Naive B cell (primary cell): ENCODE results near the gene PDPN. TPM values are rescaled to one million over a fixed set of nuclear protein-coding genes. Genes with fewer than 3 reads are reported as not detected.

Source experiments
- ATAC-seq, 2 donors: fragments of 150-1000 bp; cut with Tn5 transposase; 2 replicates each; pipeline ENCODE4 v1.10.0; 2021; ENCODE audit warnings: low read depth in 2 of 2, mild to moderate bottlenecking in 2 of 2, moderate library complexity in 2 of 2
- DNase-seq: peaks from one replicate; pipeline ENCODE4 v3.0.0; 2022
- H3K27ac Mint-ChIP-seq, 6 donors: one replicate each; pipeline ENCODE4 v1.8.0; 2020 to 2022; ENCODE audit warnings: mild to moderate bottlenecking in 6 of 6, mixed read lengths in 6 of 6, moderate library complexity in 5 of 6, inconsistent platforms in 2 of 6
- H3K27me3 Mint-ChIP-seq, 3 donors: one replicate each; pipeline ENCODE4 v1.8.0; 2021 to 2022; ENCODE audit warnings: mixed read lengths in 3 of 3, mild to moderate bottlenecking in 1 of 3
- H3K36me3 Mint-ChIP-seq, 2 donors: one replicate each; pipeline ENCODE4 v1.8.0; 2020 to 2022; ENCODE audit warnings: mixed read lengths in 2 of 2, inconsistent platforms in 1 of 2, mild to moderate bottlenecking in 1 of 2
- H3K4me1 Mint-ChIP-seq, 3 donors: one replicate each; pipeline ENCODE4 v1.8.0; 2020 to 2022; ENCODE audit warnings: mixed read lengths in 3 of 3, inconsistent platforms in 1 of 3, mild to moderate bottlenecking in 1 of 3, moderate library complexity in 1 of 3
- H3K4me3 Mint-ChIP-seq, 8 donors: one replicate each; pipeline ENCODE4 v1.8.0; 2020 to 2022; ENCODE audit warnings: mild to moderate bottlenecking in 8 of 8, mixed read lengths in 8 of 8, moderate library complexity in 8 of 8, inconsistent platforms in 2 of 8
- H3K9me3 Mint-ChIP-seq, 7 donors: one replicate each; pipeline ENCODE4 v1.8.0; 2020 to 2022; ENCODE audit warnings: mixed read lengths in 7 of 7, mild to moderate bottlenecking in 5 of 7, inconsistent platforms in 2 of 7, moderate library complexity in 1 of 7
- polyA plus RNA-seq, 6 donors: library from polyadenylated mRNA; unstranded; fragments of 300-500 nt; fragmentation: Illumina TruSeq; gene quantifications; one replicate each; pipeline ENCODE4 v1.2.3, GENCODE V29; 2021; ENCODE audit warnings: low read depth in 6 of 6

PDPN gene
- polyA plus RNA-seq, 6 donors from 2014 or later: not detected

- no peaks in the 10 kb centered on the region for H3K36me3 Mint-ChIP-seq
- H3K4me3 Mint-ChIP-seq: no peak overlapping the region
- no peaks in the 10 kb centered on the region for H3K4me1 Mint-ChIP-seq
- H3K9me3 Mint-ChIP-seq: peaks cover 0 to 2% (median 0%) of the 10 kb centered on the region in 7 donors
- no peak for DNase-seq
- H3K27me3 Mint-ChIP-seq: peaks cover 23 to 25% (median 24%) of the 10 kb centered on the region in 3 donors
- ATAC-seq: no peak
- H3K27ac Mint-ChIP-seq: no peak overlapping the region
Measured at GRCh38 chr1:13604721-13605120, 21.1 kb downstream of the PDPN start.

GRCh38 chr1:13605159-13605558 lies 21.5 kb downstream of the PDPN start:
- no peak for DNase-seq
- Mint-ChIP-seq H3K27ac (no peak overlapping the region), H3K9me3 (peaks cover 0 to 2% (median 0%) of the 10 kb centered on the region in 7 donors), H3K4me3 (no peak overlapping the region), H3K36me3 (no peaks in the 10 kb centered on the region), H3K27me3 (peaks cover 19 to 24% (median 22%) of the 10 kb centered on the region in 3 donors), H3K4me1 (no peaks in the 10 kb centered on the region)
- ATAC-seq: no peak

- DNase-seq (no peak), ATAC-seq (no peak)
- Mint-ChIP-seq H3K36me3 (no peaks in the 10 kb centered on the region), H3K4me3 (no peak overlapping the region), H3K9me3 (peaks cover 0 to 3% (median 0%) of the 10 kb centered on the region in 7 donors), H3K4me1 (no peaks in the 10 kb centered on the region), H3K27ac (no peak overlapping the region), H3K27me3 (peaks cover 17 to 24% (median 22%) of the 10 kb centered on the region in 3 donors)
Measured at GRCh38 chr1:13607002-13607401, 23.4 kb downstream of the PDPN start.

- peaks cover 23 to 50% (median 31%) of the 10 kb centered on the region in 3 donors for H3K27me3 Mint-ChIP-seq
- H3K4me3 Mint-ChIP-seq: no peak overlapping the region
- peaks cover 0 to 2% (median 0%) of the 10 kb centered on the region in 7 donors for H3K9me3 Mint-ChIP-seq
- H3K36me3 Mint-ChIP-seq: no peaks in the 10 kb centered on the region
- no peak overlapping the region for H3K27ac Mint-ChIP-seq
- DNase-seq: no peak
- no peak for ATAC-seq
- no peaks in the 10 kb centered on the region for H3K4me1 Mint-ChIP-seq
Measured at GRCh38 chr1:13616234-13616633, 32.6 kb downstream of the PDPN start.

GRCh38 chr1:13617108-13617507 lies 33.5 kb downstream of the PDPN start:
- H3K9me3 Mint-ChIP-seq: no peaks in the 10 kb centered on the region
- no peak for ATAC-seq
- no peak overlapping the region for H3K4me3 Mint-ChIP-seq
- H3K36me3 Mint-ChIP-seq: no peaks in the 10 kb centered on the region
- H3K27me3 Mint-ChIP-seq: peaks cover 22 to 53% (median 35%) of the 10 kb centered on the region in 3 donors
- no peak overlapping the region for H3K27ac Mint-ChIP-seq
- no peak for DNase-seq
- H3K4me1 Mint-ChIP-seq: no peaks in the 10 kb centered on the region

- H3K27me3 Mint-ChIP-seq: peaks cover 28 to 60% (median 42%) of the 10 kb centered on the region in 3 donors
- H3K9me3 Mint-ChIP-seq: peaks cover 0 to 2% (median 0%) of the 10 kb centered on the region in 7 donors
- no peaks in the 10 kb centered on the region for H3K4me1 Mint-ChIP-seq
- H3K36me3 Mint-ChIP-seq: no peaks in the 10 kb centered on the region
- H3K27ac Mint-ChIP-seq: peak overlapping the region in 1 of 6 donors; percentile 69
- H3K4me3 Mint-ChIP-seq: no peak overlapping the region
- ATAC-seq: no peak
- no peak for DNase-seq
Measured at GRCh38 chr1:13617773-13618172, 34.1 kb downstream of the PDPN start.

GRCh38 chr1:13618483-13618882 lies 34.9 kb downstream of the PDPN start:
- Mint-ChIP-seq H3K36me3 (no peaks in the 10 kb centered on the region), H3K9me3 (peaks cover 0 to 2% (median 0%) of the 10 kb centered on the region in 7 donors), H3K4me1 (no peaks in the 10 kb centered on the region), H3K27me3 (peaks cover 31 to 60% (median 43%) of the 10 kb centered on the region in 3 donors), H3K27ac (no peak overlapping the region), H3K4me3 (no peak overlapping the region)
- ATAC-seq: no peak
- no peak for DNase-seq

GRCh38 chr1:13619909-13620308 lies 36.3 kb downstream of the PDPN start:
- Mint-ChIP-seq H3K27me3 (peaks cover 28 to 52% (median 48%) of the 10 kb centered on the region in 3 donors), H3K4me3 (no peak overlapping the region), H3K4me1 (no peaks in the 10 kb centered on the region), H3K27ac (no peak overlapping the region), H3K9me3 (peaks cover 0 to 2% (median 0%) of the 10 kb centered on the region in 7 donors), H3K36me3 (no peaks in the 10 kb centered on the region)
- DNase-seq (no peak), ATAC-seq (no peak)

GRCh38 chr1:13620825-13621224 lies 37.2 kb downstream of the PDPN start:
- ATAC-seq (no peak), DNase-seq (no peak)
- Mint-ChIP-seq H3K27ac (peak overlapping the region in 1 of 6 donors; percentile 11), H3K27me3 (peaks cover 28 to 43% (median 38%) of the 10 kb centered on the region in 3 donors), H3K9me3 (peaks cover 0 to 2% (median 0%) of the 10 kb centered on the region in 7 donors), H3K4me1 (no peaks in the 10 kb centered on the region), H3K36me3 (no peaks in the 10 kb centered on the region), H3K4me3 (no peak overlapping the region)

GRCh38 chr1:13622446-13622845 lies 38.8 kb downstream of the PDPN start:
- peaks cover 29 to 33% (median 31%) of the 10 kb centered on the region in 3 donors for H3K27me3 Mint-ChIP-seq
- no peaks in the 10 kb centered on the region for H3K4me1 Mint-ChIP-seq
- H3K27ac Mint-ChIP-seq: peak overlapping the region in 1 of 6 donors; percentile 47
- ATAC-seq (no peak), DNase-seq (no peak)
- H3K4me3 Mint-ChIP-seq: no peak overlapping the region
- H3K9me3 Mint-ChIP-seq: peaks cover 0 to 2% (median 0%) of the 10 kb centered on the region in 7 donors
- no peaks in the 10 kb centered on the region for H3K36me3 Mint-ChIP-seq

GRCh38 chr1:13623021-13623637 lies 39.5 kb downstream of the PDPN start:
- H3K36me3 Mint-ChIP-seq: no peaks in the 10 kb centered on the region
- peaks cover 0 to 2% (median 0%) of the 10 kb centered on the region in 7 donors for H3K9me3 Mint-ChIP-seq
- H3K4me3 Mint-ChIP-seq: no peak overlapping the region
- H3K27me3 Mint-ChIP-seq: peaks cover 28 to 31% (median 29%) of the 10 kb centered on the region in 3 donors
- DNase-seq (no peak), ATAC-seq (no peak)
- no peaks in the 10 kb centered on the region for H3K4me1 Mint-ChIP-seq
- no peak overlapping the region for H3K27ac Mint-ChIP-seq

- no peaks in the 10 kb centered on the region for H3K36me3 Mint-ChIP-seq
- H3K4me3 Mint-ChIP-seq: no peak overlapping the region
- H3K9me3 Mint-ChIP-seq: peaks cover 0 to 6% (median 0%) of the 10 kb centered on the region in 7 donors
- peaks cover 31 to 45% (median 37%) of the 10 kb centered on the region in 3 donors for H3K27me3 Mint-ChIP-seq
- DNase-seq (no peak), ATAC-seq (no peak)
- no peak overlapping the region for H3K27ac Mint-ChIP-seq
- H3K4me1 Mint-ChIP-seq: no peaks in the 10 kb centered on the region
Measured at GRCh38 chr1:13624526-13624925, 40.9 kb downstream of the PDPN start.

GRCh38 chr1:13627127-13627526 lies 43.5 kb downstream of the PDPN start:
- peaks cover 0 to 4% of the 10 kb centered on the region in 2 donors for H3K36me3 Mint-ChIP-seq
- no peak overlapping the region for H3K4me3 Mint-ChIP-seq
- ATAC-seq: no peak
- H3K9me3 Mint-ChIP-seq: peaks cover 0 to 11% (median 5%) of the 10 kb centered on the region in 7 donors
- peaks cover 24 to 33% (median 25%) of the 10 kb centered on the region in 3 donors for H3K27me3 Mint-ChIP-seq
- no peak for DNase-seq
- H3K4me1 Mint-ChIP-seq: no peaks in the 10 kb centered on the region
- H3K27ac Mint-ChIP-seq: no peak overlapping the region

- ATAC-seq (no peak), DNase-seq (no peak)
- Mint-ChIP-seq H3K4me3 (no peak overlapping the region), H3K36me3 (peaks cover 0 to 6% of the 10 kb centered on the region in 2 donors), H3K27me3 (peaks cover 17 to 25% (median 18%) of the 10 kb centered on the region in 3 donors), H3K9me3 (peaks cover 0 to 17% (median 12%) of the 10 kb centered on the region in 7 donors), H3K27ac (no peak overlapping the region), H3K4me1 (no peaks in the 10 kb centered on the region)
Measured at GRCh38 chr1:13628218-13628617, 44.6 kb downstream of the PDPN start.
